Measurements from ENCODE around the gene CXCL5.

DNA sequence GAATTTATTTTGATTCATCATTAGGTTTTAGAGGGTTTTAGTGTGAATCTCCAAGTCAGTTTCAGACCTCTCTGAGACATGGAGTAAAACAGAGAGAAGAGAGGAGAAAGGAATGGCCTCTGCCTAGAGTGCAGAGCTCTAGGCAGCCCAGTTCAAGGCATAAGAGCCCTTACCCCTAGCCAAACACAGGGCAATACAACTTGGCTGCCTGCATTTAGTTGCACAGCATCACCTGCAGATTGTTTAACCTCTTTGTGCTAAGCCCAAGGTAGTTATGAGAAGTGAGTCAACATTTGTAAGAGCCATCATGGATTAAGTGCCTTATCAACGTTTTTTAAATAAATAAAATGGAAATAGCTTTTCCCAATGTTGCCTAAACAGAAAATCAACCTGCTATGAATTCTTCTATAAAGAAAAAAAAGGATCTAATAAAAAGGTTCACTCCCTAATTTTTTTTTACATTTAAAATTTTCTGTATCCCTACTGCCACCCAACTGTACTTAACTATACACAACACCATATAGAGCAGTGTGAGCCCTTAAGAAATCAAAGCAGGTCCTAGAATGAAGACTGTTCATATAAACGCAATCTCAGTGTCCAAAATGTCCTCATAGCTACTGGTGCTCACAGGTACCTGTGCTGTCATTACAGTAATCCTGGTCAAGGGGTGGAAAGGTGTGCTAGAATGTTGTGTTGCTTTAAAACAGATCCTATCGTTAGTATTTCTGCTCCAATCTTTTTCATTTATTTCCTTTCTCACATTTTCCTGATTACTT, 52.6 kb downstream of the CXCL5 start:
- no peak for TF ChIP-seq POLR2A (IDR thresholded peaks at IDR 0.05; ENCODE audit: low read length)
- no peak for TF ChIP-seq GATA1 (IDR thresholded peaks at IDR 0.05; ENCODE audit: low read depth, low read length)

All from erythroblast (primary cell).